ENCODE results near the gene F7. TPM values are rescaled to one million over a fixed set of nuclear protein-coding genes. Genes with fewer than 3 reads are reported as not detected.

Gene F7
- total and polyA plus RNA-seq, 12 donors: 0.04 to 0.45 (median 0.20) TPM; not detected in 7

- no peak for ATAC-seq
- no peaks in the 10 kb centered on the region for H3K4me1 ChIP-seq
- H3K9me3 ChIP-seq: no peaks in the 10 kb centered on the region
- TF ChIP-seq, protein P1, sequence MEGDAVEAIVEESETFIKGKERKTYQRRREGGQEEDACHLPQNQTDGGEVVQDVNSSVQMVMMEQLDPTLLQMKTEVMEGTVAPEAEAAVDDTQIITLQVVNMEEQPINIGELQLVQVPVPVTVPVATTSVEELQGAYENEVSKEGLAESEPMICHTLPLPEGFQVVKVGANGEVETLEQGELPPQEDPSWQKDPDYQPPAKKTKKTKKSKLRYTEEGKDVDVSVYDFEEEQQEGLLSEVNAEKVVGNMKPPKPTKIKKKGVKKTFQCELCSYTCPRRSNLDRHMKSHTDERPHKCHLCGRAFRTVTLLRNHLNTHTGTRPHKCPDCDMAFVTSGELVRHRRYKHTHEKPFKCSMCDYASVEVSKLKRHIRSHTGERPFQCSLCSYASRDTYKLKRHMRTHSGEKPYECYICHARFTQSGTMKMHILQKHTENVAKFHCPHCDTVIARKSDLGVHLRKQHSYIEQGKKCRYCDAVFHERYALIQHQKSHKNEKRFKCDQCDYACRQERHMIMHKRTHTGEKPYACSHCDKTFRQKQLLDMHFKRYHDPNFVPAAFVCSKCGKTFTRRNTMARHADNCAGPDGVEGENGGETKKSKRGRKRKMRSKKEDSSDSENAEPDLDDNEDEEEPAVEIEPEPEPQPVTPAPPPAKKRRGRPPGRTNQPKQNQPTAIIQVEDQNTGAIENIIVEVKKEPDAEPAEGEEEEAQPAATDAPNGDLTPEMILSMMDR (IDR thresholded peaks at IDR 0.05): no peak
- no peaks in the 10 kb centered on the region for H3K27me3 ChIP-seq
- intact Hi-C loops (cut with DNase I): no loop called here
- no peak overlapping the region for H3K27ac ChIP-seq
- H3K4me3 ChIP-seq: no peak overlapping the region
- WGBS, 2 donors: 81 to 85% methylated on average over 14 of the region's 14 CpGs
- H3K36me3 ChIP-seq: peaks cover 0 to 60% (median 0%) of the 10 kb centered on the region in 9 donors
- no peak for DNase-seq
These were observed 43.7 kb upstream of the F7 start for GRCh38 chr13:113061796-113062425.

GRCh38 chr13:113062691-113063090, 42.9 kb upstream of the F7 start:
- no peaks in the 10 kb centered on the region for H3K27me3 ChIP-seq
- 92 to 95% methylated on average over 14 of the region's 14 CpGs for WGBS, 2 donors
- no peak for DNase-seq

GRCh38 chr13:113063091-113063491, 42.5 kb upstream of the F7 start:
- Histone ChIP-seq H3K9me3 (no peaks in the 10 kb centered on the region), H3K27me3 (no peaks in the 10 kb centered on the region), H3K4me1 (no peaks in the 10 kb centered on the region), H3K36me3 (peaks cover 0 to 61% (median 0%) of the 10 kb centered on the region in 9 donors), H3K27ac (no peak overlapping the region), H3K4me3 (no peak overlapping the region)
- WGBS, 2 donors: 93 to 96% methylated on average over 22 of the region's 22 CpGs
- TF ChIP-seq, protein P1 (IDR thresholded peaks at IDR 0.05): no peak
- ATAC-seq: peak in 1 of 8 donors; percentile 4
- intact Hi-C loops (cut with DNase I): no loop called here
- peak in 1 of 2 donors; percentile 9 for DNase-seq

More at GRCh38 chr13:113062691-113063090, 42.9 kb upstream of the F7 start:
- no peak overlapping the region for H3K4me3 ChIP-seq
- intact Hi-C loops (cut with DNase I): no loop called here
- H3K27ac ChIP-seq: no peak overlapping the region
- peak in 1 of 8 donors; percentile 0 for ATAC-seq
- TF ChIP-seq, protein P1 (IDR thresholded peaks at IDR 0.05): no peak
- no peaks in the 10 kb centered on the region for H3K9me3 ChIP-seq
- H3K36me3 ChIP-seq: peaks cover 0 to 61% (median 0%) of the 10 kb centered on the region in 9 donors
- H3K4me1 ChIP-seq: no peaks in the 10 kb centered on the region

GRCh38 chr13:113064000-113064533, 41.5 kb upstream of the F7 start:
- intact Hi-C loops (cut with DNase I): no loop called here
- no peak overlapping the region for H3K4me3 ChIP-seq
- H3K4me1 ChIP-seq: no peaks in the 10 kb centered on the region
- peak in 1 of 8 donors; percentile 1 for ATAC-seq
- H3K36me3 ChIP-seq: peaks cover 0 to 61% (median 0%) of the 10 kb centered on the region in 9 donors
- WGBS, 2 donors: 83 to 86% methylated on average over 29 of the region's 29 CpGs
- no peaks in the 10 kb centered on the region for H3K27me3 ChIP-seq
- TF ChIP-seq, protein P1 (IDR thresholded peaks at IDR 0.05): no peak
- peak in 1 of 2 donors; percentile 19 for DNase-seq
- no peaks in the 10 kb centered on the region for H3K9me3 ChIP-seq
- H3K27ac ChIP-seq: no peak overlapping the region

Measured in heart right ventricle (tissue), 16 donors.